Measurements from ENCODE around the gene CFAP46. TPM values are rescaled to one million over a fixed set of nuclear protein-coding genes. Genes with fewer than 3 reads are reported as not detected.

The CFAP46 gene
- total RNA-seq, 4 donors from 2014 or later = 0.29 to 9.0 (median 2.7) TPM

DNA sequence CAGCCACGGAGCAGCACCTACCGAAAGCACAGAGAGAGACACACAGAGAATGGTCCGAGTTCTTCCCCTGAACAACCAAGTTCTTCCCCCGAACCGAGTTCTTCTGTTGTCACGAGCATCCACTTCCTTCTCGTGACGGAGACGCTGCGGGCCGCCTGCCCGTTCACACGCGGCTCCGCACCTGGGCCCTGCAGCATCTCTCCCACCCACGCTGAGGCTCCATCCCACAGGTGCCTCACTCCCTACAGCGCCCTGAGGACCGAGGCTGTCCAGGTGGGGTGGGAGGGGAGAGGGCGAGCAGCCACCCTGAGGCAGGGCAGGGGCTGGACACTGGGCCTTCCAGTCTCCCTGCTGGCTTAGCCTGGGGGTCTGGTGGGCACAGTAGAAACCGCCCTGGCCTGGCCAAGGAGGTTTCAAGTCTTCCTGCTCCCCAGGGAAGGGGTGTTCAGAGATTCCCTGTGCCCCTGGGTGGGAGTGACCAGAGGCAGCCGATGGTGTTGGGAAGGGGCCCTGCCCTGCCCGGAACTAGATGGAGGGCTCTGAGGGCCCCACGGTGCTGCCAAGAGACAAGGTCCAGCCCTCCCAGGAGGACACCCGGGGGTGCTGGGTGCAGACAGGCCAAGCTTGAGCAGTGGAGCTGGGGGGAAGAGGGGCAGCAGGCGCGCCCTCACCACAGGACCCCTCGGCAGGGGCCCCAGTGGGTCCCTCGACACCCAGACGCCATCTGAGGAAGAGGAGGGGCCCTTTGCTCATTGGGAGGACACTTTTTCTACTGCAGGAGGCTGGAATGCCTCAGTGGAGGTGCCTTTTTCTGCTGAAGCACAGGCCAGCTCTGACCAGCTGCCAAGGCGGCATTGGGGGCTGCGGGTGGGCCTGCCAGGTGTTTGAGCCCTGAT, 151.2 kb downstream of the CFAP46 start:
- no peaks in the 10 kb centered on the region for H3K9me3 ChIP-seq
- H3K27ac ChIP-seq = no peak overlapping the region
- DNase-seq = no peak
- no peak overlapping the region for H3K4me3 ChIP-seq
- H3K27me3 ChIP-seq = peaks cover 8 to 11% of the 10 kb centered on the region in 2 donors
- TF ChIP-seq, protein P1, sequence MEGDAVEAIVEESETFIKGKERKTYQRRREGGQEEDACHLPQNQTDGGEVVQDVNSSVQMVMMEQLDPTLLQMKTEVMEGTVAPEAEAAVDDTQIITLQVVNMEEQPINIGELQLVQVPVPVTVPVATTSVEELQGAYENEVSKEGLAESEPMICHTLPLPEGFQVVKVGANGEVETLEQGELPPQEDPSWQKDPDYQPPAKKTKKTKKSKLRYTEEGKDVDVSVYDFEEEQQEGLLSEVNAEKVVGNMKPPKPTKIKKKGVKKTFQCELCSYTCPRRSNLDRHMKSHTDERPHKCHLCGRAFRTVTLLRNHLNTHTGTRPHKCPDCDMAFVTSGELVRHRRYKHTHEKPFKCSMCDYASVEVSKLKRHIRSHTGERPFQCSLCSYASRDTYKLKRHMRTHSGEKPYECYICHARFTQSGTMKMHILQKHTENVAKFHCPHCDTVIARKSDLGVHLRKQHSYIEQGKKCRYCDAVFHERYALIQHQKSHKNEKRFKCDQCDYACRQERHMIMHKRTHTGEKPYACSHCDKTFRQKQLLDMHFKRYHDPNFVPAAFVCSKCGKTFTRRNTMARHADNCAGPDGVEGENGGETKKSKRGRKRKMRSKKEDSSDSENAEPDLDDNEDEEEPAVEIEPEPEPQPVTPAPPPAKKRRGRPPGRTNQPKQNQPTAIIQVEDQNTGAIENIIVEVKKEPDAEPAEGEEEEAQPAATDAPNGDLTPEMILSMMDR (IDR thresholded peaks at IDR 0.05) = no peak
- no peak for TF ChIP-seq POLR2A (IDR thresholded peaks at IDR 0.05)
- H3K4me1 ChIP-seq = peaks cover 0 to 24% of the 10 kb centered on the region in 2 donors
- H3K36me3 ChIP-seq = no peaks in the 10 kb centered on the region
- intact Hi-C loops (cut with DNase I; ENCODE audit: low total_unique reads) = no loop called here

DNA sequence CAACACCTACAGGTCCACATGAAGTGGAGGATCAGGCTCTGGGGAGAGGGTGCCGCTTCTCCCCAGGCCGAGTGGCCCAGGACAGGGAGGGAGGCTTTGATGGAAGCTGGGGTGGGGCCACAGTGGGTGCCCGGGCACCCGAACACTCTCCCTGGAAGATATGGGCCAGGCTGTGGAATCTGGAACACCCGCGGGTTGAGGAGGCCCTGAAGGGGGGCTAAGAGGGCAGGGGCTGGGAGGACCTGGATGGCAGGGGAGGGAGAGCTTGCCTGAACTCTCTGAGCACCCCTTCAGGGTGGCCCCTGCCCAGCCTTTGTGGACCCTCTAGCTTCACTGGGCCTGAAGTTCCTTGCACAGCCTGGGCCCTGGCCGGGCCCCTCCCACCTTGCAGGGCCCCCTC, 151.9 kb downstream of the CFAP46 start:
- DNase-seq = no peak
- intact Hi-C loops (cut with DNase I; ENCODE audit: low total_unique reads) = no loop called here
- Histone ChIP-seq H3K27ac (no peak overlapping the region), H3K27me3 (peaks cover 8 to 12% of the 10 kb centered on the region in 2 donors), H3K36me3 (no peaks in the 10 kb centered on the region), H3K4me3 (no peak overlapping the region), H3K9me3 (no peaks in the 10 kb centered on the region), H3K4me1 (peaks cover 0 to 28% of the 10 kb centered on the region in 2 donors)
- TF ChIP-seq POLR2A (IDR thresholded peaks at IDR 0.05) = no peak
- TF ChIP-seq, protein P1 (IDR thresholded peaks at IDR 0.05) = no peak

DNA sequence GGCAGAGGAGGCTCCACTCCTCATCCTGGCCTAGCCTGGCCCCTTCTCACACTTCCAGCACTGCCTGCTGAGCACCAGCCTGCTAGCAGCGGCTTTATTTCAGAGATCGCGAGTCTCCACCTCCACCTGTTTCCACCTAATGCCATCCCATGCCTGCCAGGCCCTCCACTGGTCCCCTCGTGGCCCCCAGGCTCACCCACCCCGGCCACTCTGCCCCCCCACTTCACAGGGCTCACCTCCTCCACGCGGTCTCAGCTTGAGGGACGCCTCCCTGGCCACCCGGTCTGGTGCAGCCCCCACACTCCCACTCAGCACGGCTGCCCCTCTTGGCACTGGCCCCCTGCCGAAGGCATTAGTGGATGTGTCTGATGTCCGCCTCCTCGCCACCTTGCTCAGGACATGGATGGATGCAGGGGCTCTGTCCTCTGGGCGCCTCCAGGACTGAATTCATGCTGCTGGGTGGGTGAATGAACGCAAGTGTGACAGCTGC, 152.7 kb downstream of the CFAP46 start:
- intact Hi-C loops (cut with DNase I; ENCODE audit: low total_unique reads) = no loop called here
- DNase-seq = no peak
- Histone ChIP-seq H3K36me3 (no peaks in the 10 kb centered on the region), H3K4me3 (no peak overlapping the region), H3K9me3 (peaks cover 0 to under 1% of the 10 kb centered on the region in 2 donors), H3K27ac (no peak overlapping the region), H3K4me1 (peaks cover 0 to 36% of the 10 kb centered on the region in 2 donors), H3K27me3 (peaks cover 8 to 16% of the 10 kb centered on the region in 2 donors)
- TF ChIP-seq, protein P1 (IDR thresholded peaks at IDR 0.05) = no peak
- TF ChIP-seq POLR2A (IDR thresholded peaks at IDR 0.05) = no peak

DNA sequence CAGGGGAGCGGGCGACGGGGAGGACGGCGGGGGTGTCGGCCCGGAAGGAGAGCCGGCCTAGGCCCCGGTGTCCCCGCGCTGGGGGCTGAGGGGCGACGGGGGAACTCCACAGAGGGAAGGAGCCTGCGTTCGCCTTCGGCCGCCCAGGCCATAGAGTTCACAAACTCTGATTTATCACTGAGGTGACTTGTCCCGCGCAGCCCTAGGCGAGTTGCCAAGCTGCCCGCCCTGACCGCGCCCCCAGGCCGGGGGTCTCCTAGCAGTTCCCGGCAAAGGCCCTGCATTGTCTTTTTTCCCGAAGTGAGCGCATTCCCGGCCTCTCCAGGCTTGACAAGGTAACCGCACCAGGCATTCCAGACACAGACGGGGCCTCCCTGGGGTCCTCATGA, 153.5 kb downstream of the CFAP46 start:
- H3K36me3 ChIP-seq = no peaks in the 10 kb centered on the region
- H3K4me1 ChIP-seq = peaks cover 0 to 36% of the 10 kb centered on the region in 2 donors
- no peak overlapping the region for H3K27ac ChIP-seq
- H3K27me3 ChIP-seq = peaks cover 8 to 21% of the 10 kb centered on the region in 2 donors
- intact Hi-C loops (cut with DNase I; ENCODE audit: low total_unique reads) = no loop called here
- TF ChIP-seq POLR2A (IDR thresholded peaks at IDR 0.05) = no peak
- TF ChIP-seq, protein P1 (IDR thresholded peaks at IDR 0.05) = no peak
- peaks cover 0 to 9% of the 10 kb centered on the region in 2 donors for H3K9me3 ChIP-seq
- H3K4me3 ChIP-seq = no peak overlapping the region
- no peak for DNase-seq

DNA sequence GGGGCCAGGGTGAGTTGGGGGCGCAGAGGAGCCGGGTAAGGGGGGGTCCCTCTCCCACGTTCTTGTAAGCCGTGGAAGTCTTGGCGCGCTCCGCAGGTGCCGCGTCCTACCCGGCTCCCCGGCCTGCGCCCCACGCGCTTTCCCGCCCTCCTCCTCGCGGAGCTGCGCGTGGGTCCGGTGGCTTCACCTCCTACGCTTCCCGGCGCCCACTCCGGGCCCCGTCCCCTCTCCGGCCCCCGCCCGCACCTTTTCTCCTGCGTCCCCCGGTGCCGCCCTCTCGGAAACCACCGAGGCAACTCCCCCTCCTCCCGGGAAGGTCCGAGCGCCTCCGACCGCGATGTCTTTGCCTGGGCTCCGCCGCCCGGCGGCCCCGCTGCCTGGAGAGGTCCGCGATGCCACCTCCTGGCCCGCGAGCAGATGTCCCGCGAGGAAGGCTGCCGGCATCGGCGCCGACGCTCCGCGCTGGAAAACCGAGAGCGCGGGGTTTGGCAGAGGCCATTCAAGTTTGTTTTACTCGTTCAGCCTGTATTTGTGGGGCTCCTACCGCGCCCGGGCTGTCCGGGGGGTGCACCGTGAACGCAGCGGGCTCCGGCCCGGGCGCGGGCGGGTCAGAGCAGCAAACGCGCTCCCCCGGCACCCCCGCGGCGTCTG, 154.1 kb downstream of the CFAP46 start:
- peaks cover 8 to 21% of the 10 kb centered on the region in 2 donors for H3K27me3 ChIP-seq
- peaks cover 0 to 11% of the 10 kb centered on the region in 2 donors for H3K9me3 ChIP-seq
- TF ChIP-seq, protein P1 (IDR thresholded peaks at IDR 0.05) = no peak
- no peak for TF ChIP-seq POLR2A (IDR thresholded peaks at IDR 0.05)
- no peak overlapping the region for H3K27ac ChIP-seq
- H3K36me3 ChIP-seq = no peaks in the 10 kb centered on the region
- peaks cover 0 to 36% of the 10 kb centered on the region in 2 donors for H3K4me1 ChIP-seq
- no peak overlapping the region for H3K4me3 ChIP-seq
- no peak for DNase-seq
- intact Hi-C loops (cut with DNase I; ENCODE audit: low total_unique reads) = no loop called here

All from uterus (tissue), 4 donors.